GM23338 (cell line): Measurements from ENCODE around the gene CSTA. TPM values are rescaled to one million over a fixed set of nuclear protein-coding genes. Genes with fewer than 3 reads are reported as not detected.
"Not testable (repeated sequence)": the region's sequence is repeated elsewhere in the genome, so short reads cannot be mapped to it uniquely, and the experiment has no call there.

Experiments
- ATAC-seq: fragments of 200-7000 bp; cut with Tn5 transposase; 3 replicates; pipeline ENCODE4 v1.9.1; 2020
- DNase-seq: peaks from one replicate; pipeline ENCODE4 v3.0.0-alpha.2; 2015; ENCODE audit warnings: low spot score
- H2AFZ ChIP-seq: fragments of 200-600 bp; sonication (generic); 2 replicates; pipeline ENCODE4 v1.8.0; 2016; ENCODE audit warnings: antibody characterized with exemption, mild to moderate bottlenecking, moderate library complexity
- H3F3A ChIP-seq: fragments of 200-600 bp; sonication (generic); replicated peaks from 2 replicates; pipeline ENCODE4 v1.8.0; 2017; ENCODE audit warnings: antibody characterized with exemption, mixed run types, low read depth
- H3K27ac ChIP-seq: fragments of 200-600 bp; sonication (generic); 2 replicates; pipeline ENCODE4 v1.6.1; 2016; ENCODE audit warnings: low read depth
- H3K27me3 ChIP-seq: fragments of 200-600 bp; sonication (generic); 2 replicates; pipeline ENCODE4 v1.8.0; 2016; ENCODE audit warnings: mild to moderate bottlenecking, mixed run types, moderate library complexity; ENCODE audit not compliant: insufficient read depth
- H3K36me3 ChIP-seq: fragments of 200-600 bp; sonication (generic); 2 replicates; pipeline ENCODE4 v1.8.0; 2016; ENCODE audit warnings: mild to moderate bottlenecking; ENCODE audit not compliant: insufficient read depth
- H3K4me1 ChIP-seq: fragments of 200-600 bp; sonication (generic); 2 replicates; pipeline ENCODE4 v1.8.0; 2016; ENCODE audit warnings: mild to moderate bottlenecking, moderate library complexity; ENCODE audit not compliant: insufficient read depth
- H3K4me2 ChIP-seq: fragments of 200-600 bp; sonication (generic); 2 replicates; pipeline ENCODE4 v1.7.1; 2017; ENCODE audit warnings: mixed run types
- H3K4me3 ChIP-seq: fragments of 200-600 bp; sonication (generic); 2 replicates; pipeline ENCODE4 v1.6.1; 2016; ENCODE audit warnings: mixed run types
- H3K79me2 ChIP-seq: fragments of 200-600 bp; sonication (generic); replicated peaks from 2 replicates; pipeline ENCODE4 v1.8.0; 2017; ENCODE audit warnings: mild to moderate bottlenecking; ENCODE audit not compliant: insufficient read depth
- H3K9me2 ChIP-seq: fragments of 200-600 bp; sonication (generic); 2 replicates; pipeline ENCODE4 v1.8.0; 2017; ENCODE audit not compliant: insufficient read depth
- H4K20me1 ChIP-seq: fragments of 200-600 bp; sonication (generic); replicated peaks from 2 replicates; pipeline ENCODE4 v1.8.0; 2017; ENCODE audit warnings: mild to moderate bottlenecking; ENCODE audit not compliant: insufficient read depth
- H3K27ac Mint-ChIP-seq: 2 replicates; pipeline ENCODE4 v1.8.0; 2020; ENCODE audit warnings: inconsistent platforms, mild to moderate bottlenecking, moderate library complexity, mixed read lengths
- H3K27me3 Mint-ChIP-seq: 3 replicates; pipeline ENCODE4 v1.8.0; 2022; ENCODE audit warnings: low read depth, mild to moderate bottlenecking, moderate library complexity, mixed read lengths, inconsistent platforms; ENCODE audit not compliant: insufficient read depth, poor library complexity
- H3K36me3 Mint-ChIP-seq: 3 replicates; pipeline ENCODE4 v1.8.0; 2021; ENCODE audit warnings: low read depth, mild to moderate bottlenecking, inconsistent platforms, moderate library complexity, mixed read lengths
- H3K4me1 Mint-ChIP-seq: 3 replicates; pipeline ENCODE4 v1.8.0; 2020; ENCODE audit warnings: mild to moderate bottlenecking, inconsistent platforms, mixed read lengths
- H3K4me3 Mint-ChIP-seq: 3 replicates; pipeline ENCODE4 v1.8.0; 2021; ENCODE audit warnings: moderate library complexity, mild to moderate bottlenecking, inconsistent platforms, mixed read lengths
- H3K9me3 Mint-ChIP-seq: 3 replicates; pipeline ENCODE4 v1.8.0; 2020; ENCODE audit warnings: moderate library complexity, mild to moderate bottlenecking, inconsistent platforms, mixed read lengths
- EZH2 ChIP-seq: fragments of 200-600 bp; sonication (generic); IDR thresholded peaks from one replicate; pipeline ENCODE4 v1.8.0; 2017; ENCODE audit warnings: antibody characterized with exemption, mild to moderate bottlenecking, low read depth; ENCODE audit not compliant: unreplicated experiment
- EZH2phosphoT487 ChIP-seq: fragments of 200-600 bp; sonication (generic); IDR thresholded peaks from one replicate; pipeline ENCODE4 v1.8.1; 2018; ENCODE audit warnings: antibody characterized with exemption; ENCODE audit not compliant: unreplicated experiment
- JUNB ChIP-seq: IDR thresholded peaks from one replicate; pipeline ENCODE4 v1.6.1; 2016; ENCODE audit warnings: antibody characterized with exemption; ENCODE audit not compliant: unreplicated experiment
- NANOG ChIP-seq: IDR thresholded peaks from 2 replicates; pipeline ENCODE4 v1.6.1; 2016; ENCODE audit warnings: antibody characterized with exemption, borderline replicate concordance
- POLR2AphosphoS5 ChIP-seq: IDR thresholded peaks from 2 replicates; pipeline ENCODE4 v1.6.1; 2016; ENCODE audit warnings: antibody characterized with exemption, low read depth
- ZNF114 ChIP-seq: fragments of 250-450 bp; sonication (Bioruptor Pico); IDR thresholded peaks from 2 replicates; pipeline ENCODE4 v1.5.0; 2020; ENCODE audit warnings: mild to moderate bottlenecking, moderate library complexity
- polyA plus RNA-seq: library from polyadenylated mRNA; unstranded; fragments of >200 nt; fragmentation: Nextera tagmentation; extraction: Ambion mirVana; gene quantifications from 2 replicates; pipeline ENCODE4 v1.2.1, GENCODE V29; 2016
- total RNA-seq: library from RNA; depleted of rRNA; stranded (reverse); fragments of >200 nt; shearing (Covaris generic); gene quantifications from 2 replicates; pipeline ENCODE4 v1.2.3, GENCODE V29; 2014
- TF ChIP-seq, protein P1 (sequence below): fragments of 250-450 bp; sonication (Bioruptor Pico); IDR thresholded peaks from 2 replicates; pipeline ENCODE4 v1.5.0; 2020; ENCODE audit warnings: mild to moderate bottlenecking, moderate library complexity
- TF ChIP-seq, protein P2 (sequence below): IDR thresholded peaks from 2 replicates; pipeline ENCODE4 v1.6.1; 2016; ENCODE audit warnings: antibody characterized with exemption

Gene CSTA
- total and polyA plus RNA-seq, 2 experiments from 2014 or later = 1.4 TPM; not detected in 1

DNA sequence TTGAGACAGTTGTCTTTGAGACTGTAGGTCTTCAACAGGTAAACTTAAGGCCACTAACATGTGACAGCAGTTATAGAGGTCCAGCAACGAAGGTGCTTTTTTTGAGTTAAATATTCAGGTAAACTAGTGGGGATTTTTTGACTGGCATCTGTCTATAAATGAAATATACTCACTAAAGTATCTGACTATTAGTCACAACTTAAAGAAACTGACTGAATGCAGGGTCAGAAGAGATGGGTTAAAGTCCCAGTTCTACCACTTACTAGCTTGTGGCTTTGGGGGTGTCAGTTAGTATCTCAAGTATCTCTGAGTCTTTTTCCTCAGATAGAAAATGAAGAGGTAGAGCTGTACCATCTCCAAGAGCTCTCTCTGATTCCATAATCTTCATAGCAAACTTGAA lies 40.0 kb downstream of the CSTA start:
- no peaks in the 10 kb centered on the region for H3K79me2 ChIP-seq
- no peak overlapping the region for H3K27ac ChIP-seq
- no peak overlapping the region for H2AFZ ChIP-seq
- Mint-ChIP-seq H3K4me1 (peaks cover 4% of the 10 kb centered on the region), H3K36me3 (peaks cover 55% of the 10 kb centered on the region), H3K4me3 (no peak overlapping the region), H3K27me3 (peaks cover 2% of the 10 kb centered on the region), H3K9me3 (no peaks in the 10 kb centered on the region), H3K27ac (no peak overlapping the region)
- H4K20me1 ChIP-seq = peaks cover 4% of the 10 kb centered on the region; the same call in 1 of the 2 replicates
- no peak overlapping the region for H3K4me2 ChIP-seq
- no peaks in the 10 kb centered on the region for H3K27me3 ChIP-seq
- H3F3A ChIP-seq = no peaks in the 10 kb centered on the region
- no peak for ATAC-seq
- no peak overlapping the region for H3K4me3 ChIP-seq
- TF ChIP-seq EZH2 (no peak), JUNB (no peak), EZH2phosphoT487 (no peak), ZNF114 (CRISPR knock-in tag) (no peak), POLR2AphosphoS5 (no peak), NANOG (no peak)
- TF ChIP-seq, protein P1, sequence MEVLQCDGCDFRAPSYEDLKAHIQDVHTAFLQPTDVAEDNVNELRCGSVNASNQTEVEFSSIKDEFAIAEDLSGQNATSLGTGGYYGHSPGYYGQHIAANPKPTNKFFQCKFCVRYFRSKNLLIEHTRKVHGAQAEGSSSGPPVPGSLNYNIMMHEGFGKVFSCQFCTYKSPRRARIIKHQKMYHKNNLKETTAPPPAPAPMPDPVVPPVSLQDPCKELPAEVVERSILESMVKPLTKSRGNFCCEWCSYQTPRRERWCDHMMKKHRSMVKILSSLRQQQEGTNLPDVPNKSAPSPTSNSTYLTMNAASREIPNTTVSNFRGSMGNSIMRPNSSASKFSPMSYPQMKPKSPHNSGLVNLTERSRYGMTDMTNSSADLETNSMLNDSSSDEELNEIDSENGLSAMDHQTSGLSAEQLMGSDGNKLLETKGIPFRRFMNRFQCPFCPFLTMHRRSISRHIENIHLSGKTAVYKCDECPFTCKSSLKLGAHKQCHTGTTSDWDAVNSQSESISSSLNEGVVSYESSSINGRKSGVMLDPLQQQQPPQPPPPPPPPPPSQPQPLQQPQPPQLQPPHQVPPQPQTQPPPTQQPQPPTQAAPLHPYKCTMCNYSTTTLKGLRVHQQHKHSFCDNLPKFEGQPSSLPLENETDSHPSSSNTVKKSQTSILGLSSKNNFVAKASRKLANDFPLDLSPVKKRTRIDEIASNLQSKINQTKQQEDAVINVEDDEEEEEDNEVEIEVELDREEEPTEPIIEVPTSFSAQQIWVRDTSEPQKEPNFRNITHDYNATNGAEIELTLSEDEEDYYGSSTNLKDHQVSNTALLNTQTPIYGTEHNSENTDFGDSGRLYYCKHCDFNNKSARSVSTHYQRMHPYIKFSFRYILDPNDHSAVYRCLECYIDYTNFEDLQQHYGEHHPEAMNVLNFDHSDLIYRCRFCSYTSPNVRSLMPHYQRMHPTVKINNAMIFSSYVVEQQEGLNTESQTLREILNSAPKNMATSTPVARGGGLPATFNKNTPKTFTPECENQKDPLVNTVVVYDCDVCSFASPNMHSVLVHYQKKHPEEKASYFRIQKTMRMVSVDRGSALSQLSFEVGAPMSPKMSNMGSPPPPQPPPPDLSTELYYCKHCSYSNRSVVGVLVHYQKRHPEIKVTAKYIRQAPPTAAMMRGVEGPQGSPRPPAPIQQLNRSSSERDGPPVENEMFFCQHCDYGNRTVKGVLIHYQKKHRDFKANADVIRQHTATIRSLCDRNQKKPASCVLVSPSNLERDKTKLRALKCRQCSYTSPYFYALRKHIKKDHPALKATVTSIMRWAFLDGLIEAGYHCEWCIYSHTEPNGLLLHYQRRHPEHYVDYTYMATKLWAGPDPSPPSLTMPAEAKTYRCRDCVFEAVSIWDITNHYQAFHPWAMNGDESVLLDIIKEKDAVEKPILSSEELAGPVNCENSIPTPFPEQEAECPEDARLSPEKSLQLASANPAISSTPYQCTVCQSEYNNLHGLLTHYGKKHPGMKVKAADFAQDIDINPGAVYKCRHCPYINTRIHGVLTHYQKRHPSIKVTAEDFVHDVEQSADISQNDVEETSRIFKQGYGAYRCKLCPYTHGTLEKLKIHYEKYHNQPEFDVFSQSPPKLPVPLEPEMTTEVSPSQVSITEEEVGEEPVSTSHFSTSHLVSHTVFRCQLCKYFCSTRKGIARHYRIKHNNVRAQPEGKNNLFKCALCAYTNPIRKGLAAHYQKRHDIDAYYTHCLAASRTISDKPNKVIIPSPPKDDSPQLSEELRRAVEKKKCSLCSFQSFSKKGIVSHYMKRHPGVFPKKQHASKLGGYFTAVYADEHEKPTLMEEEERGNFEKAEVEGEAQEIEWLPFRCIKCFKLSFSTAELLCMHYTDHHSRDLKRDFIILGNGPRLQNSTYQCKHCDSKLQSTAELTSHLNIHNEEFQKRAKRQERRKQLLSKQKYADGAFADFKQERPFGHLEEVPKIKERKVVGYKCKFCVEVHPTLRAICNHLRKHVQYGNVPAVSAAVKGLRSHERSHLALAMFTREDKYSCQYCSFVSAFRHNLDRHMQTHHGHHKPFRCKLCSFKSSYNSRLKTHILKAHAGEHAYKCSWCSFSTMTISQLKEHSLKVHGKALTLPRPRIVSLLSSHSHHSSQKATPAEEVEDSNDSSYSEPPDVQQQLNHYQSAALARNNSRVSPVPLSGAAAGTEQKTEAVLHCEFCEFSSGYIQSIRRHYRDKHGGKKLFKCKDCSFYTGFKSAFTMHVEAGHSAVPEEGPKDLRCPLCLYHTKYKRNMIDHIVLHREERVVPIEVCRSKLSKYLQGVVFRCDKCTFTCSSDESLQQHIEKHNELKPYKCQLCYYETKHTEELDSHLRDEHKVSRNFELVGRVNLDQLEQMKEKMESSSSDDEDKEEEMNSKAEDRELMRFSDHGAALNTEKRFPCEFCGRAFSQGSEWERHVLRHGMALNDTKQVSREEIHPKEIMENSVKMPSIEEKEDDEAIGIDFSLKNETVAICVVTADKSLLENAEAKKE (CRISPR knock-in tag) = no peak
- TF ChIP-seq, protein P2, sequence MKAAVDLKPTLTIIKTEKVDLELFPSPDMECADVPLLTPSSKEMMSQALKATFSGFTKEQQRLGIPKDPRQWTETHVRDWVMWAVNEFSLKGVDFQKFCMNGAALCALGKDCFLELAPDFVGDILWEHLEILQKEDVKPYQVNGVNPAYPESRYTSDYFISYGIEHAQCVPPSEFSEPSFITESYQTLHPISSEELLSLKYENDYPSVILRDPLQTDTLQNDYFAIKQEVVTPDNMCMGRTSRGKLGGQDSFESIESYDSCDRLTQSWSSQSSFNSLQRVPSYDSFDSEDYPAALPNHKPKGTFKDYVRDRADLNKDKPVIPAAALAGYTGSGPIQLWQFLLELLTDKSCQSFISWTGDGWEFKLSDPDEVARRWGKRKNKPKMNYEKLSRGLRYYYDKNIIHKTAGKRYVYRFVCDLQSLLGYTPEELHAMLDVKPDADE = no peak
- peaks cover 3% of the 10 kb centered on the region; the same call in 1 of the 2 replicates for H3K4me1 ChIP-seq
- no peak for DNase-seq
- H3K36me3 ChIP-seq = peaks cover 13% of the 10 kb centered on the region; the same call in 1 of the 2 replicates
- H3K9me2 ChIP-seq = no peaks in the 10 kb centered on the region

DNA sequence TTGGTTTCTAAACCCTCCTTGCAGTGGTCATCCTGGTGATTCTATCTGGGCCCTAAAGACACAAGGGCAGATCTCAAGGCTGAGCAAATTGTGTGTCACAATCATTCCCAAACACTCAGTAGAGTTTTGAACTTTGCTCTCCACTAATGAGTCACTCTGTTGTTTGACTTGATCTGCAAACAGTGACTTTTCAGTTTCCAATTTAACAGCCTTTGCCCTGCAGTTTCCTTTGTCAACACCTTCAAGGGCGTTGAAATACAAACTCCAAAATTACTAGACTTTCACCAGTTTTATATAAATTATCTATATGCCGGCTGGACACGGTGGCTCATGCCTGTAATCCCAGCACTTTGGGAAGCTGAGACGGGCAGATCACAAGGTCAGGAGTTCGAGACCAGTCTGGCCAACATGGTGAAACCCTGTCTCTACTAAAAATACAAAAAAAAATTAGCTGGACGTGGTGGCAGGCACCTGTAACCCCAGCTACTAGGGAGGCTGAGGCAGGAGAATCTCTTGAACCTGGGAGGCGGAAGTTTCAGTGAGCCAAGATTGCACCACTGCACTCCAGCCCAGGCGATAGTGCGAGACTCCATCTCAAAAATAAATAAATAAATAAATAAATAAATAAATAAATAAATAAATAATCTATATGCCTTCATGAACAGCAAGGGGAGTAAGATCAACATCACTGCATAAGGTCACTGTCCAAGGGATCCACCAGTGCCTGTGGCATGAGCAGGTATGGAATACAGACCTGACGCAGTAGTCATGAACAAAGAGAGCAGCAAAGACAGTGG lies 40.7 kb downstream of the CSTA start:
- H3K36me3 ChIP-seq = peaks cover 13% of the 10 kb centered on the region; the same call in 1 of the 2 replicates
- not testable (repeated sequence) for H3K27ac Mint-ChIP-seq, H3F3A ChIP-seq, H3K4me1 ChIP-seq, H3K27ac ChIP-seq, H3K4me2 ChIP-seq, H3K79me2 ChIP-seq, H3K27me3 Mint-ChIP-seq, H3K4me3 Mint-ChIP-seq, H4K20me1 ChIP-seq, H2AFZ ChIP-seq, H3K4me1 Mint-ChIP-seq, DNase-seq, H3K9me2 ChIP-seq, H3K9me3 Mint-ChIP-seq, H3K27me3 ChIP-seq, ATAC-seq, H3K4me3 ChIP-seq
- peaks cover 51% of the 10 kb centered on the region for H3K36me3 Mint-ChIP-seq
